Measurements from ENCODE around the gene MAGEA3.
"Not testable (repeated sequence)": the region's sequence is repeated elsewhere in the genome, so short reads cannot be mapped to it uniquely, and the experiment has no call there.

MAGEA3 gene, protein sequence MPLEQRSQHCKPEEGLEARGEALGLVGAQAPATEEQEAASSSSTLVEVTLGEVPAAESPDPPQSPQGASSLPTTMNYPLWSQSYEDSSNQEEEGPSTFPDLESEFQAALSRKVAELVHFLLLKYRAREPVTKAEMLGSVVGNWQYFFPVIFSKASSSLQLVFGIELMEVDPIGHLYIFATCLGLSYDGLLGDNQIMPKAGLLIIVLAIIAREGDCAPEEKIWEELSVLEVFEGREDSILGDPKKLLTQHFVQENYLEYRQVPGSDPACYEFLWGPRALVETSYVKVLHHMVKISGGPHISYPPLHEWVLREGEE

GRCh38 chrX:152697952-152698931, at the start of gene MAGEA3:
MAGEA3 (plus strand) TSS chrX:152698794; CDS start chrX:152700833, 2,039 bp downstream.
- DNase-seq (ENCODE audit: low read depth): not testable (repeated sequence)

GRCh38 chrX:152652060-152652459, 46.5 kb upstream of the MAGEA3 start:
- no peak for DNase-seq (ENCODE audit: low read depth)

DNA sequence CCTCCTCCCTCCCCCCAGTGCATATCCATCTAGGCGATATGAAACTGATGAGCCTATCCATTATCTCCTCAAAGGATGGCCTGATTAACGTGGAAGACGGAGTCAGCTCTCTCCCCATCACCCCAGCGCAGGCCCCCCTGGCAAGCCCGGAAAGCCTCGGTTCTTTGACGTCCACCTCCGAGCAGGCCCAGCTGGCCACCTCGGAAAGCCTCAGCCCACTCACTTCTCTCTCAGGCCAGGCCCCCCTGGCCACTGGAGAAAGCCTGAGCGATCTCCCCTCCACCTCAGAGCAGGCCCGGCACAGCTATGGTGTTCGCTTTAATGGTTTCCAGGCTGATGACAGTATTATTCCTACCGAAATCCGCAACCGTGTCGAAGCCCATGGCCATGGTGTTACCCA, 46.1 kb upstream of the MAGEA3 start:
- DNase-seq (ENCODE audit: low read depth): no peak

GRCh38 chrX:152656087-152656486, 42.5 kb upstream of the MAGEA3 start:
- DNase-seq (ENCODE audit: low read depth): no peak

DNA sequence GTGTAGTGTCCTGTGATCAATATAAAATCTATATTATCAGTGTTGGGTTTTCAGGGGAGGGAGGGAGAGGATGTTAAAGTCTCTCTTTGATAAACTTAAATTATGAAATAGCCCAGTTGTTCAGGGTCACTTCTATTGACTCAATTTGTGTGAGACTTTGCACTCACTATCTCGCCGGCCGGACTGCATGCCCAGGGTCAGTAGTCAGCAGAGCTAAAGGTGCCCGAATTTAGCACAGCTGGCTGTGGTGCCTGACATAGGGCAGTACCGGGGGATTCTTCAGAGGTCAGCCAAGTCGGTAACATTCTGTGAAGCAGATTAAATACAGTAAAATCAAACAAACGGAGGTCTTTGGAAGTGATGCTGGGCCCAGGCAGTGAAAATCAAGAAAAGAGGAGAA, 41.7 kb upstream of the MAGEA3 start:
- no peak for DNase-seq (ENCODE audit: low read depth)

DNA sequence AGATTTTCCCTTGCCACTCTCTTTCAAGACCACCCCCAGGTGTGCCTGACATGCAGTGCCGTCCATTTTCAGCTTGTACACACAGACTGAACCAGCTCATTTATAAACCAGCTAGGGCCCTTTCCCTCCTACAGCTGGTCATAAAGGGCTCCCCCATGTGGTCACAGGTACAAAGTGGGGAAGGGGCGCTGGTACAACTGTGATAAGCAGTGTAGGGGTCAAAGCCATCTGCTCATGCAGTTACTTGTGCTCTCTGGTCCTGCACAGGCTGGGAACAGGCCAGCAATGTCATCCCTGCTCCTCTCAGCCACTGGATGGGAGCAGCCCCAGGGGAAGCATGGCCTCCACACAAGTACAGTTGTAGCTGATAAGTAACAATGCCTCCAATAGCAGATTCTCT, 40.3 kb upstream of the MAGEA3 start:
- no peak for DNase-seq (ENCODE audit: low read depth)

- no peak for DNase-seq (ENCODE audit: low read depth)
Observed at GRCh38 chrX:152663086-152663485, 35.5 kb upstream of the MAGEA3 start.

DNA sequence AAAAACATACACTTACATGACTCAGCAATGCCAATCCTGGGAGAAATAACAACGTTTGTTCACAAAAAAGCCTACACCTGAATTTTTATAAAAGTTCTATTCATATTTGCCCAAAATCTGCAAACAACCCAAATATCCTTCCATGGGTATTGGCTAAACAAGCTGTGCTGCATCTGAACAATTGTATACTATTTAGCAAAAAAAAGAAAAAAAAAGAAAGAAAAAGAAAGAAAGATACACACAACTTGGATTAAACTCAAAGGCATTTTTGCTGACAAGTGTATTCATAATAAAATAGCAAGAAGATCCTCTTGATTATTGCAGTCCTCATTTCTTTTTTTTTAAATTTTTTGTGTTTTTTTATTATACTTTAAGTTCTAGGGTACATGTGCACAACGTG, 24.5 kb upstream of the MAGEA3 start:
- DNase-seq (ENCODE audit: low read depth): no peak

DNA sequence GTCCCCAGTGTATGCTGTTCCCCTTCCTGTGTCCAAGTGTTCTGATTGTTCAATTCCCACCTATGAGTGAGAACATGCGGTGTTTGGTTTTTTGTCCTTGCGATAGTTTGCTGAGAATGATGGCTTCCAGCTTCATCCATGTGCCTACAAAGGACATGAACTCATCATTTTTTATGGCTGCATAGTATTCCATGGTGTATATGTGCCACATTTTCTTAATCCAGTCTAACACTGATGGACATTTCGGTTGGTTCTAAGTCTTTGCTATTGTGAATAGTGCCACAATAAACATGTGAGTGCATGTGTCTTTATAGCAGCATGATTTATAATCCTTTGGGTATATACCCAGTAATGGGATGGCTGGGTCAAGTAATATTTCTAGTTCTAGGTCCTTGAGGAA, 23.9 kb upstream of the MAGEA3 start:
- DNase-seq (ENCODE audit: low read depth): not testable (repeated sequence)

DNA sequence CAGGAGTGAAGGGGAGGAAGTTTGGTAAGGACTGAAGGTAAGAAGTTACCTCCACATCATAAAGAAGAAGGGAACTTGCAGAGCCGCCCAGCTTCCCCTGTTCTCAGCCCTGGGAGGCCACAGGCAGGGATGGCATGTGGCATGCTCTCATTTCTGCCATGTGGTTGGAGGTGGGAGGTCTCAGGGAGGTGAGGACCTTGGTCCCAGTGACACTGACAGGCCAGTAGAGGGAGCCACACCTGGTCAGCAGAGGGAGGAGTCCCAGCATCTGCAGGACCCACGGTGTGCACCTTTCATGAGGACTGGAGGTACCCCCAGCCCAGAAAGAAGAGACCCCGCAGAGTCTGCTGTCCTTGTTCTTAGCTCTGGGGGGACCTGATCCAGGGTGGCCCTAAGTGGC, 17.6 kb upstream of the MAGEA3 start:
- not testable (repeated sequence) for DNase-seq (ENCODE audit: low read depth)

GRCh38 chrX:152700390-152700789, 1.8 kb downstream of the MAGEA3 start:
- DNase-seq (ENCODE audit: low read depth): not testable (repeated sequence)

DNA sequence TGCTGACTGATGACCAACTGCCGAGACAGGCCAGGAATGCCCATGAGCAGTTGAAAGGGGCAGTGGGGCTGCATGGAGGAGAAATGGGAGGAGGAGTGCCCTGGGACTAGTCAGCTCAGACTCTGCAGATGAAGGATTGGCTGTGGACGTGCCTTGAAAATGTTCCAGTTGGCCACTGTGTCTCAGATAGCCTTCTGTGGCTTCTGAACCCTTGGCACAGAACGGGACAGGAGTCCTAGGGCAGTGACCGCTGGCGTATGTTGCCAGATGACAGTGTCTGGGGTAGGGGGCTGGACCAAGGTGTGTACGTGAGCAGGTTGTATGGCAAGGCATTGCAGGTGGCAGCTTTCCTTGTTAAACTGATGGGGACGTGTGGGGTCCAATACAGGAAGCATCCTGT, 7.9 kb downstream of the MAGEA3 start:
- DNase-seq (ENCODE audit: low read depth): not testable (repeated sequence)

- DNase-seq (ENCODE audit: low read depth): not testable (repeated sequence)
Observed at GRCh38 chrX:152709173-152709572, 10.6 kb downstream of the MAGEA3 start, which contains the start of gene CSAG2. CSAG2 (minus strand) TSS chrX:152709273; CDS start chrX:152709112, 161 bp downstream.

GRCh38 chrX:152713195-152713594, 14.6 kb downstream of the MAGEA3 start:
- not testable (repeated sequence) for DNase-seq (ENCODE audit: low read depth)

GRCh38 chrX:152713815-152714787, 15.5 kb downstream of the MAGEA3 start, which contains the start of gene MAGEA2B:
MAGEA2B (plus strand) TSS chrX:152714628; CDS start chrX:152717107, 2,479 bp downstream.
- not testable (repeated sequence) for DNase-seq (ENCODE audit: low read depth)

DNA sequence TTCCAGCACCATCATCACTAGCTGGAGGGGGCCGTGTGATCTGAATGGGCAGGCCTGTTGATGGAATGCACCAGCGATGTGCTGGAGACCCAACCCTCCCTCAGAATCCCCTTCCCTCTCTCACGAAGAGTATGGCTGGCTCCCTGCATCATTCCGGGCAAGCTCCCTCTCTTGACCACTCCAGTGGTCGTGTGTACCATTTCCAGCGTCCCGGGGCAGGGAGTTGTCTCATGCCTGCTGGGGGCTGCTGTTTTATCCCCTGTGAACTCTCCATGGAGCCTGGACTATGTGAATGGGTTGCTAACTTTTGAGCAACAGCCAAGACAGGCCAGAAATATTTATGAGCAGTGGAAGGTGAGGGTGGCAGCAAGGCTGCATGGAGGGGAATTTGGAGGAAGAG, 26.8 kb downstream of the MAGEA3 start:
- no peak for DNase-seq (ENCODE audit: low read depth)

DNA sequence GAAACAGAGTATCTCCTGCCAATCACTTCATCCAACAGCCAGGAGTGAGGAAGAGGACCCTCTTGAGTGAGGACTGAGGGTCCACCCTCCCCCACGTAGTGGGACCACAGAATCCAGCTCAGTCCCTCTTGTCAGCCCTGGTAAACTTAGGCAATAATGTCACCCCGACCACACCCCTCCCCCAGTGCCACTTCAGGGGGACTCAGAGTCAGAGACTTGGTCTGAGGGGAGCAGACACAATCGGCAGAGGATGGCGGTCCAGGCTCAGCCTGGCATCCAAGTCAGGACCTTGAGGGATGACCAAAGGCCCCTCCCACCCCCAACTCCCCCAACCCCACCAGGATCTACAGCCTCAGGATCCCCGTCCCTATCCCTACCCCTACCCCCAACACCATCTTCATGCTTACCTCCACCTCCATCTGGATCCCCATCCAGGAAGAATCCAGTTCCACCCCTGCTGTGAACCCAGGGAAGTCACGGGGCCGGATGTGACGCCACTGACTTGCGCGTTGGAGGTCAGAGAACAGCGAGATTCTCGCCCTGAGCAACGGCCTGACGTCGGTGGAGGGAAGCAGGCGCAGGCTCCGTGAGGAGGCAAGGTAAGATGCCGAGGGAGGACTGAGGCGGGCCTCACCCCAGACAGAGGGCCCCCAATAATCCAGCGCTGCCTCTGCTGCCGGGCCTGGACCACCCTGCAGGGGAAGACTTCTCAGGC, 34.8 kb downstream of the MAGEA3 start, which contains the start of the genes CSAG1 and MAGEA12:
Gene CSAG1 (minus strand): TSS at position 461 of the 715 bp plus-strand sequence. CDS start 1,261 bp downstream, outside the sequence.
Gene MAGEA12 (plus strand): TSS at position 497 of the 715 bp plus-strand sequence. CDS start 2,405 bp downstream, outside the sequence.
- no peak for DNase-seq (ENCODE audit: low read depth)

DNA sequence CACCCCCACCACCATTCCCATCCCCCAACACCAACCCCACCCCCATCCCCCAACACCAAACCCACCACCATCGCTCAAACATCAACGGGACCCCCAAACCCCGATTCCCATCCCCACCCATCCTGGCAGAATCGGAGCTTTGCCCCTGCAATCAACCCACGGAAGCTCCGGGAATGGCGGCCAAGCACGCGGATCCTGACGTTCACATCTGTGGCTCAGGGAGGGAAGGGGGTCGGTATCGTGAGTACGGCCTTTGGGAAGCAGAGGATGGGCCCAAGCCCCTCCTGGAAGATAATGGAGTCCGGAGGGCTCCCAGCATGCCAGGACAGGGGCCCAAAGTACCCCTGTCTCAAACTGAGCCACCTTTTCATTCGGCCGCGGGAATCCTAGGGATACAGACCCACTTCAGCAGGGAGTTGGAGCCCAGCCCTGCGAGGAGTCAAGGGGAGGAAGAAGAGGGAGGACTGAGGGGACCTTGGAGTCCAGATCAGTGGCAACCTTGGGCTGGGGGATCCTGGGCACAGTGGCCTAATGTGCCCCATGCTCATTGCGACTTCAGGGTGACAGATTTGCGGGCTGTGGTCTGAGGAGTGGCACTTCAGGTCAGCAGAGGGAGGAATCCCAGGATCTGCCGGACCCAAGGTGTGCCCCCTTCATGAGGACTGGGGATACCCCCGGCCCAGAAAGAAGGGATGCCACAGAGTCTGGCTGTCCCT, 35.7 kb downstream of the MAGEA3 start:
- DNase-seq (ENCODE audit: low read depth): not testable (repeated sequence)

GRCh38 chrX:152735101-152735500, 36.5 kb downstream of the MAGEA3 start:
- no peak for DNase-seq (ENCODE audit: low read depth)
